Endothelial cell (in vitro differentiated cells): ENCODE measurements around the gene ZSCAN2. TPM values are rescaled to one million over a fixed set of nuclear protein-coding genes. Genes with fewer than 3 reads are reported as not detected.
A peak's percentile ranks its signal among the peaks of the same experiment; 100 is the strongest.

Experiments used
- DNase-seq: peaks from one replicate; pipeline ENCODE4 v3.0.0; 2021; ENCODE audit warnings: low spot score
- H3K27ac Mint-ChIP-seq: one replicate; pipeline ENCODE4 v1.8.0; 2021; ENCODE audit warnings: mixed read lengths, inconsistent platforms; ENCODE audit not compliant: unreplicated experiment
- H3K27me3 Mint-ChIP-seq: one replicate; pipeline ENCODE4 v1.8.0; 2021; ENCODE audit warnings: mild to moderate bottlenecking, moderate library complexity, mixed read lengths, inconsistent platforms; ENCODE audit not compliant: unreplicated experiment
- H3K36me3 Mint-ChIP-seq: one replicate; pipeline ENCODE4 v1.8.0; 2021; ENCODE audit warnings: mild to moderate bottlenecking, low read depth, mixed read lengths, inconsistent platforms; ENCODE audit not compliant: unreplicated experiment
- H3K4me1 Mint-ChIP-seq: one replicate; pipeline ENCODE4 v1.8.0; 2021; ENCODE audit warnings: mild to moderate bottlenecking, mixed read lengths, inconsistent platforms; ENCODE audit not compliant: unreplicated experiment
- H3K4me3 Mint-ChIP-seq: one replicate; pipeline ENCODE4 v1.8.0; 2021; ENCODE audit warnings: mild to moderate bottlenecking, mixed read lengths, inconsistent platforms; ENCODE audit not compliant: unreplicated experiment
- H3K9me3 Mint-ChIP-seq: one replicate; pipeline ENCODE4 v1.8.0; 2021; ENCODE audit warnings: mixed read lengths, inconsistent platforms; ENCODE audit not compliant: unreplicated experiment
- total RNA-seq: library from RNA; stranded (reverse); fragmentation: NEBNext Ultra II Directional; extraction: Animal tissue kit (Norgen Biotek cat#: 25700); gene quantifications from one replicate; pipeline ENCODE4 v1.2.1, GENCODE V29; 2021; ENCODE audit not compliant: unreplicated experiment
- TF ChIP-seq, protein P1 (sequence below): fragments of 200-600 bp; sonication (generic); IDR thresholded peaks from one replicate; pipeline ENCODE4 v1.5.0; 2021; ENCODE audit warnings: antibody characterized with exemption; ENCODE audit not compliant: unreplicated experiment

The ZSCAN2 gene
- total RNA-seq, 1 donor from 2014 or later, result 22.0 TPM

DNA sequence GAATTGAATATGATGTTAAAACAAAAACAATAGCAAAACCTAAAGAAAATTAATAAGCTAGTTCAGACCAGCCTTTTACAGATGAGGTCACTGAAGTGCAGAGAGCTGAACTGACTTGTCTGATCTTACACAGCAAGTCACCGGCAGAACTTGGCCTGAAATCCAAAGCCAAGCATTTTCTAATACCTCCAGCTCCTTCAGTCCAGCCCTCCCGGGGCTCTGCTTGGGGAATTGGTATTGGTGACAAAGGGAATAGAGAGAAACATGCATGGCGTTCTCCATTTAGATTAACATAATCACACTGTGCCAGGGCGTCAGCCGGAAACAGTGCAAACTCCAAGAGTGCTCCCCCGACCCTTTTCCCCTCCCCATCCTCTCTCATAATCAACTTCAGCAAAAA is 14.1 kb upstream of the ZSCAN2 start:
- H3K4me3 Mint-ChIP-seq, result no peak overlapping the region
- TF ChIP-seq, protein P1, sequence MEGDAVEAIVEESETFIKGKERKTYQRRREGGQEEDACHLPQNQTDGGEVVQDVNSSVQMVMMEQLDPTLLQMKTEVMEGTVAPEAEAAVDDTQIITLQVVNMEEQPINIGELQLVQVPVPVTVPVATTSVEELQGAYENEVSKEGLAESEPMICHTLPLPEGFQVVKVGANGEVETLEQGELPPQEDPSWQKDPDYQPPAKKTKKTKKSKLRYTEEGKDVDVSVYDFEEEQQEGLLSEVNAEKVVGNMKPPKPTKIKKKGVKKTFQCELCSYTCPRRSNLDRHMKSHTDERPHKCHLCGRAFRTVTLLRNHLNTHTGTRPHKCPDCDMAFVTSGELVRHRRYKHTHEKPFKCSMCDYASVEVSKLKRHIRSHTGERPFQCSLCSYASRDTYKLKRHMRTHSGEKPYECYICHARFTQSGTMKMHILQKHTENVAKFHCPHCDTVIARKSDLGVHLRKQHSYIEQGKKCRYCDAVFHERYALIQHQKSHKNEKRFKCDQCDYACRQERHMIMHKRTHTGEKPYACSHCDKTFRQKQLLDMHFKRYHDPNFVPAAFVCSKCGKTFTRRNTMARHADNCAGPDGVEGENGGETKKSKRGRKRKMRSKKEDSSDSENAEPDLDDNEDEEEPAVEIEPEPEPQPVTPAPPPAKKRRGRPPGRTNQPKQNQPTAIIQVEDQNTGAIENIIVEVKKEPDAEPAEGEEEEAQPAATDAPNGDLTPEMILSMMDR, result no peak
- peaks cover 6% of the 10 kb centered on the region for H3K4me1 Mint-ChIP-seq
- H3K27ac Mint-ChIP-seq, result no peak overlapping the region
- H3K9me3 Mint-ChIP-seq, result no peaks in the 10 kb centered on the region
- no peaks in the 10 kb centered on the region for H3K36me3 Mint-ChIP-seq
- DNase-seq, result no peak
- H3K27me3 Mint-ChIP-seq, result no peaks in the 10 kb centered on the region

DNA sequence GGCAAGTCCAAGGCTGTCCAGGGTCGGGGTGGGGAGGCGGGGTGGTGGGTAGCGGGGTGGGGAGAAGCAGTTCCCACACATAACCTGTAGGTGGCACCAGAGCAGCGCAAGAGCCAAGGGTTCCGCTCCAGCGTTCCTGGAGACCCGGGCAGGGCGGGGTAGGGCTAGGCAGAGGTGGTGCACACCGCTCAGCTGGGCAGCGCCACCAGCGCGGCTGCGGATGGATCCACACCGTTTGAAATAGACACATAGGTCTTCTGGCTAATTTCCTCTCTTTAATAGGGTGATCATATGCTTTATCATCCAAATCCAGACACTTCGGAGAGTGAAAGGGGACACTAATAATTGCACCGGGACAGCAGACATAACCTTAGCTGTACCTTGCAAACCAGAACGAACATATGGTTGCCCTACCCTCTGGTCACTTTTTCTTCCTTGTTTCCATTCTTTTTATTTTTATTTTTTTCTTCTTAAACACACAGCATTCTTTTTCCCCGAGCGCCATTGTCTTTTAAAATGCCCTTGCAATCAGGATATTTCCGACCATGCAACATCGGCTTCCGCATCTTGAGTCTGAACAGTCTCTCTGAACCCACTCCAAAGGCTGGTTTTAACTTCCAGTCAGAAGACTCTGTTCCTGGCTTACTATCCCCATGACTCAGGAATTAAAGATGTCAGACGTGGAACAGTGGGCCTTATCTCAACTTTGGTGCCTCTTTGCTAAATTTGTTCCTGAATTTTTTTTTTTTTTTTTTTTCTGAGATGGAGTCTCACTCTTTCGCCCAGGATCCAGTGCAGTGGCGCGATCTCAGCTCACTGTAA is 12.5 kb upstream of the ZSCAN2 start:
- Mint-ChIP-seq H3K27ac (no peak overlapping the region), H3K27me3 (no peaks in the 10 kb centered on the region), H3K4me3 (peak overlapping the region; percentile 62), H3K36me3 (no peaks in the 10 kb centered on the region), H3K9me3 (no peaks in the 10 kb centered on the region), H3K4me1 (peaks cover 6% of the 10 kb centered on the region)
- TF ChIP-seq, protein P1, result peak; percentile 78
- DNase-seq, result peak; percentile 91

DNA sequence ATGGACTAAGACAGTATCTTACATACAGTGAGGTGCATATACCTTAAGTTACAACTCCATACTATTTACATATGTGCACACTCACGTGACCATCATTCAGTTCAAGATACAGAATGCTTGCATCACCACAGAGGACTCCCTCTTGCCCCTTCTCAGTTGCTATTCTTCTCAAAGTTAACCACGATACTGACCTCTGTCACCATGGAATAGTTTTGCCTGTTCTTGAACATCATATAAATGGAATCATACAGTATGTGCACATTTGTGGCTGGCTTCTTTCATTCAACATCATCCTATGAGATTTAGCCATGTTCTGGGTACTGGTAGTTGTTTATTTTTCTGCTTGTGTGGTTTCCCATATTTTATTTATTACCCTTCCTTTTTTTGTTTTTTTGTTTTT is 10.4 kb upstream of the ZSCAN2 start:
- DNase-seq, result no peak
- H3K36me3 Mint-ChIP-seq, result no peaks in the 10 kb centered on the region
- H3K4me1 Mint-ChIP-seq, result peaks cover 3% of the 10 kb centered on the region
- H3K27ac Mint-ChIP-seq, result no peak overlapping the region
- no peaks in the 10 kb centered on the region for H3K9me3 Mint-ChIP-seq
- H3K4me3 Mint-ChIP-seq, result no peak overlapping the region
- TF ChIP-seq, protein P1, result no peak
- H3K27me3 Mint-ChIP-seq, result no peaks in the 10 kb centered on the region

DNA sequence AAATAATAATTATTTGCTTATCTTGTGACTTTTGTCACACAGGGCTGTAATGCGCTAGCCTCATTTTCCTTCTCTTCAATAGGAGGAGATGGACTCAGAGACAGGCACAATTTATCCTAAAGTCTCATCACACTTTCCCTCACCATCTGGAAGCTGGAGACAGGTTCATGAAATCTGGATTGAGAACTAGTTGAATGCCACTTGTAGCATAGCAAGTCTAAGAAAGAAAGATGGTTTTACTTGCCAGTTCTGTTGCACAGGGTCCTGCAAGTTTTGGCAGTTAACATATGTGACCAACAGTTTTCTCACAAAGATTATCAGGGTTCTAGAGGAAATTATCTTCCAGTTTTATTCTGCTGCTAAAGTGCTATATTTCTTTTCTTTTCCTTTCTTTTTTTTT is 9.0 kb upstream of the ZSCAN2 start:
- TF ChIP-seq, protein P1, result no peak
- H3K36me3 Mint-ChIP-seq, result no peaks in the 10 kb centered on the region
- no peak overlapping the region for H3K27ac Mint-ChIP-seq
- DNase-seq, result no peak
- H3K9me3 Mint-ChIP-seq, result no peaks in the 10 kb centered on the region
- peaks cover 3% of the 10 kb centered on the region for H3K4me1 Mint-ChIP-seq
- no peaks in the 10 kb centered on the region for H3K27me3 Mint-ChIP-seq
- H3K4me3 Mint-ChIP-seq, result no peak overlapping the region

DNA sequence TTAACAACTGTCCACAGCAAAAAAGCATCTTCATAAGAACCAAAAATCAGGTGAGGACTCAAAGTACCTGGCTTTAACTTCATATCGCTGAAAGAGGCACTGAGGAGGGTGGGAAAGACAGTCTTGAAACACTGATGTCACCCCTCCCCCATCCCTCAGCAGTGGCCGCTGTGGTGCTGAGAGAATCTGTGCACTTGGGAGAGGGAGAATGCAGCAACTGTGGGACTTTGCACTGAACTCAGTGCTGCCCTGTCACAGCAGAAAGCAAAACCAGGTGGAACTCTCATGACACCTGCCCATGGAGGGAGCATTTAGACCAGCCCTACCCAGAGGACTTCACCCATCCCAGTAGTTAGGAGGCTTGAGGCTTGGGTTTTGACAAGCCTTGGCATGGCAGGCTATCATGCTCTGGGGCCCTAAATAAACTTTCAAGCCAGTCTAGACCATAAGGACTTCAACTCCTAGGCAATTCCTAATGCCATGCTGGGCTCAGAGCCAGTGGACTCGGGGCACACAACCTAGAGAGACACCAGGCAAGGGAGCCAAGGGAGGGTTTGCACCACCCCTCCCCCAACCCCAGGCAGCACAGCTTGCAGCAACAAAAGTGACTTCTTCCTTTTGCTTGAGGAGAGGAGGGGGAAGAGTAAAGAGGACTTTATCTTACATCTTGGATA is 6.1 kb upstream of the ZSCAN2 start:
- Mint-ChIP-seq H3K4me1 (peaks cover 3% of the 10 kb centered on the region), H3K27ac (no peak overlapping the region), H3K9me3 (no peaks in the 10 kb centered on the region), H3K27me3 (peaks cover 4% of the 10 kb centered on the region), H3K36me3 (no peaks in the 10 kb centered on the region), H3K4me3 (no peak overlapping the region)
- DNase-seq, result no peak
- TF ChIP-seq, protein P1, result no peak
